CD14-positive monocyte (primary cell): ENCODE data around the gene TRIM44. TPM values are rescaled to one million over a fixed set of nuclear protein-coding genes. Genes with fewer than 3 reads are reported as not detected.
"Not testable (repeated sequence)": the region's sequence is repeated elsewhere in the genome, so short reads cannot be mapped to it uniquely, and the experiment has no call there.

Experiments used
- DNase-seq, 3 donors: peaks; one replicate each; pipeline ENCODE4 v3.0.0-alpha.2; 2011 to 2022
- H2AFZ ChIP-seq: 2 replicates; pipeline ENCODE4 v1.6.0; 2012; ENCODE audit warnings: mild to moderate bottlenecking, low read depth, low read length, inconsistent platforms; ENCODE audit not compliant: insufficient read depth, poor library complexity, severe bottlenecking
- H3K27ac ChIP-seq, 2 donors: 1 replicate in 1 of 2; 2 replicates in 1 of 2; pipeline ENCODE4 v1.5.1; 2012 to 2013; ENCODE audit warnings: low read length in 2 of 2, control low read depth in 1 of 2, inconsistent platforms in 1 of 2, low read depth in 1 of 2, mild to moderate bottlenecking in 1 of 2
- H3K27me3 ChIP-seq, 2 donors: one replicate each; pipeline versions ENCODE4 v1.6.0 to v1.6.1; 2011 to 2013; ENCODE audit warnings: low read length in 2 of 2; ENCODE audit not compliant: control insufficient read depth in 2 of 2, insufficient read depth in 2 of 2
- H3K36me3 ChIP-seq, 2 donors: replicated peaks in 1 of 2; 1 replicate in 1 of 2; 2 replicates in 1 of 2; pipeline versions ENCODE4 v1.5.1 to v1.6.1; 2012 to 2013; ENCODE audit warnings: low read length in 2 of 2, control low read depth in 1 of 2, inconsistent platforms in 1 of 2, mild to moderate bottlenecking in 1 of 2; ENCODE audit not compliant: insufficient read depth in 2 of 2, control insufficient read depth in 1 of 2
- H3K4me1 ChIP-seq, 2 donors: 1 replicate in 1 of 2; 2 replicates in 1 of 2; pipeline versions ENCODE4 v1.5.1 to v1.6.1; 2012 to 2013; ENCODE audit warnings: low read length in 2 of 2, control low read depth in 1 of 2, inconsistent platforms in 1 of 2, mild to moderate bottlenecking in 1 of 2, moderate library complexity in 1 of 2; ENCODE audit not compliant: insufficient read depth in 2 of 2, control insufficient read depth in 1 of 2
- H3K4me2 ChIP-seq: replicated peaks from 2 replicates; pipeline ENCODE3; 2012; ENCODE audit warnings: low read length, moderate library complexity, mild to moderate bottlenecking; ENCODE audit not compliant: poor library complexity, severe bottlenecking; ENCODE audit errors: extremely low read depth
- H3K4me3 ChIP-seq, 3 experiments: fragments of 200-600 bp in 1 of 3; sonication (generic) in 1 of 3; replicated peaks in 1 of 3; 1 replicate in 2 of 3; 2 replicates in 1 of 3; pipeline ENCODE4 v1.5.1; 2011 to 2013; ENCODE audit warnings: low read length in 3 of 3, mild to moderate bottlenecking in 3 of 3, control low read depth in 2 of 3, low read depth in 2 of 3, inconsistent platforms in 1 of 3, moderate library complexity in 1 of 3
- H3K79me2 ChIP-seq: 2 replicates; pipeline ENCODE4 v1.6.0; 2012; ENCODE audit warnings: mild to moderate bottlenecking, control low read depth, inconsistent platforms, low read length, moderate library complexity; ENCODE audit not compliant: insufficient read depth
- H3K9ac ChIP-seq: 2 replicates; pipeline ENCODE4 v1.6.0; 2017; ENCODE audit warnings: low read length, mild to moderate bottlenecking; ENCODE audit not compliant: insufficient read depth, poor library complexity, severe bottlenecking
- H3K9me3 ChIP-seq, 2 donors: replicated peaks in 1 of 2; 1 replicate in 1 of 2; 2 replicates in 1 of 2; pipeline versions ENCODE4 v1.5.1 to v1.6.1; 2012 to 2013; ENCODE audit warnings: low read length in 2 of 2, control low read depth in 1 of 2; ENCODE audit not compliant: control insufficient read depth in 1 of 2, insufficient read depth in 1 of 2
- H4K20me1 ChIP-seq: 2 replicates; pipeline ENCODE4 v1.6.0; 2012; ENCODE audit warnings: mild to moderate bottlenecking, low read length, control low read depth, moderate library complexity; ENCODE audit not compliant: insufficient read depth
- H3K27ac Mint-ChIP-seq, 7 donors: one replicate each; pipeline ENCODE4 v1.8.0; 2020; ENCODE audit warnings: mild to moderate bottlenecking in 7 of 7, mixed read lengths in 7 of 7, moderate library complexity in 6 of 7, inconsistent platforms in 2 of 7
- H3K27me3 Mint-ChIP-seq, 3 donors: one replicate each; pipeline ENCODE4 v1.8.0; 2021 to 2022; ENCODE audit warnings: low read depth in 3 of 3, mild to moderate bottlenecking in 3 of 3, mixed read lengths in 3 of 3, moderate library complexity in 3 of 3, inconsistent platforms in 1 of 3
- H3K36me3 Mint-ChIP-seq, 2 donors: one replicate each; pipeline ENCODE4 v1.8.0; 2020; ENCODE audit warnings: mixed read lengths in 2 of 2, inconsistent platforms in 1 of 2, mild to moderate bottlenecking in 1 of 2
- H3K4me1 Mint-ChIP-seq: one replicate; pipeline ENCODE4 v1.8.0; 2020; ENCODE audit warnings: mild to moderate bottlenecking, mixed read lengths
- H3K4me3 Mint-ChIP-seq, 2 donors: one replicate each; pipeline ENCODE4 v1.8.0; 2020; ENCODE audit warnings: mild to moderate bottlenecking in 2 of 2, mixed read lengths in 2 of 2, moderate library complexity in 1 of 2
- H3K9me3 Mint-ChIP-seq, 7 donors: one replicate each; pipeline ENCODE4 v1.8.0; 2020 to 2022; ENCODE audit warnings: mixed read lengths in 7 of 7, mild to moderate bottlenecking in 6 of 7, moderate library complexity in 6 of 7, inconsistent platforms in 2 of 7
- CTCF ChIP-seq: fragments of 200-600 bp; IDR thresholded peaks from one replicate; pipeline ENCODE4 v1.8.0; 2022; ENCODE audit warnings: antibody characterized with exemption, mild to moderate bottlenecking
- WGBS: methylation state at CpG from one replicate; pipeline ENCODE4 v1.1.5; 2013; ENCODE audit warnings: missing lambda C conversion rate; ENCODE audit not compliant: insufficient coverage; 5-methylcytosine and 5-hydroxymethylcytosine counted together
- intact Hi-C, 2 donors: fragments of 100-400 bp; cut with micrococcal nuclease; formaldehyde crosslinking; loops; one replicate each; pipeline versions ENCODE4 v1.15.0 to v1.15.1; 2023
- polyA plus RNA-seq, 3 donors: library from polyadenylated mRNA; depleted of rRNA in 1 of 3; unstranded in 2 of 3; stranded (reverse) in 1 of 3; fragments of 300-500 nt in 2 of 3; fragments of >200 nt in 1 of 3; fragmentation: Illumina TruSeq in 2 of 3; gene quantifications; 1 replicate in 2 of 3; 2 replicates in 1 of 3; pipeline ENCODE4 v1.2.3, GENCODE V29; 2012 to 2021

The TRIM44 gene
- polyA plus RNA-seq, 3 donors, result 25.3 to 47.1 (median 45.9) TPM

DNA sequence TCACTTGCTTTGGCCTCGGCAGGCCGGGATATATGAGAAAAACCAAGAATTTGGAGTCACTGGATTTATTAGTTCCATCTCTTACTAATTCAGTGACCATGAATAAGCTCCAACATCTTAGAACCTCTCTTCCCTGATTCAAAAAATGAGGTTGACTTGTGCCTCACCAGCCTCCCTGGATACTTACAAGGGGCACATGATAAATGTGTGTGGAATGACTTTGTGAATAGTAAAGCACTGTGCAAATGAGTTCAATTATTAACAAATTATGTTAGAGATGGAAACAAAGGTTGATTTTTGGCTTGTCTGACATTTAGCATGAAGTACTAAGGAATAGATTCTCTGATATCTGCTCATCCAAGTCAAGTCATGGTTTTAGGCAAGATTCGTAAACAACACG is 104.1 kb downstream of the TRIM44 start:
- H3K36me3 Mint-ChIP-seq, result peaks cover 12 to 28% of the 10 kb centered on the region in 2 donors
- no peak overlapping the region for H3K4me3 Mint-ChIP-seq
- Histone ChIP-seq H3K9me3 (peaks cover 4 to 10% of the 10 kb centered on the region in 2 donors), H4K20me1 (peaks cover 31% of the 10 kb centered on the region), H3K4me3 (no peak overlapping the region), H3K4me1 (no peaks in the 10 kb centered on the region), H3K79me2 (no peaks in the 10 kb centered on the region), H3K27ac (no peak overlapping the region), H3K27me3 (no peaks in the 10 kb centered on the region), H3K36me3 (peaks cover 0 to 7% of the 10 kb centered on the region in 2 donors), H3K4me2 (no peak overlapping the region), H3K9ac (no peak overlapping the region), H2AFZ (no peak overlapping the region)
- H3K4me1 Mint-ChIP-seq, result no peaks in the 10 kb centered on the region
- no peak for TF ChIP-seq CTCF
- WGBS, result 100% methylated on average over 1 of the region's 4 CpGs
- DNase-seq, result no peak
- intact Hi-C loops, result no loop called here
- peaks cover 7 to 15% (median 10%) of the 10 kb centered on the region in 7 donors for H3K9me3 Mint-ChIP-seq
- H3K27ac Mint-ChIP-seq, result no peak overlapping the region
- no peaks in the 10 kb centered on the region for H3K27me3 Mint-ChIP-seq

DNA sequence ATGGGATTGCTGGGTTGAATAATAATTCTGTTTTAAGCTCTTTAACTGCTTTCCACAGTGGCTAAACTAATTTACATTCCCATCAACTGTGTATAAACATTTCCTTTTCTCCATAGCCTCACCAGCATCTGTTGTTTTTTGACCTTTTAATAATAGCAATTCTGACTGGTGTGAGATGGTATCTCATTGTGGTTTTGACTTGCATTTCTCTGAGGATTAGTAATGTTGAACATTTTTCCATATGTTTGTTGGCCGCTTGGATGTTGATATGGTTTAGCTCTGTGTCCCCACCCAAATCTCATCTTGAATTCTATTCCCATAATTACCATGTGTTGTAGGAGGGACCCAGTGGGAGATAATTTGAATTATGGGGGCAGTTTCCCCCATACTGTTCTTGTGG is 107.8 kb downstream of the TRIM44 start:
- H3K9ac ChIP-seq, H3K4me3 ChIP-seq, H3K4me1 ChIP-seq, DNase-seq, H3K36me3 ChIP-seq, H3K27ac Mint-ChIP-seq, H3K27me3 Mint-ChIP-seq, intact Hi-C loops, H2AFZ ChIP-seq, H3K79me2 ChIP-seq, H3K27ac ChIP-seq, H3K4me1 Mint-ChIP-seq, H3K4me3 Mint-ChIP-seq, H3K4me2 ChIP-seq, H3K27me3 ChIP-seq: not testable (repeated sequence)
- Mint-ChIP-seq H3K36me3 (peaks cover 22 to 36% of the 10 kb centered on the region in 2 donors), H3K9me3 (peaks cover 17 to 34% (median 28%) of the 10 kb centered on the region in 7 donors)
- no CpG with 5 or more reads among the region's 1 CpG for WGBS
- Histone ChIP-seq H3K9me3 (peaks cover 16 to 21% of the 10 kb centered on the region in 2 donors), H4K20me1 (peaks cover 14% of the 10 kb centered on the region)
